Endothelial cell of umbilical vein (primary cell): ENCODE measurements around the gene DOP1B. TPM values are rescaled to one million over a fixed set of nuclear protein-coding genes. Genes with fewer than 3 reads are reported as not detected.

ENCODE experiments used
- BruUV-seq: library from RNA; stranded (reverse); fragments of 400-500 nt; replicated peaks from 2 replicates; lab custom pipeline; 2021; lab: Mats Ljungman, UMichigan
- CTCF ChIA-PET: fragments of 300-600, 350-600 bp; sonication (Branson Sonifier 250); formaldehyde crosslinking; loops from one replicate; lab custom pipeline; 2021; ENCODE audit warnings: antibody characterized with exemption, inconsistent platforms; lab: Charles Lee
- POLR2A ChIA-PET: fragments of 300-600, 350-600 bp; sonication (Branson Sonifier 250); formaldehyde crosslinking; loops from one replicate; lab custom pipeline; 2021; ENCODE audit warnings: antibody characterized with exemption, inconsistent platforms; lab: Charles Lee
- DNase-seq: peaks from one replicate; pipeline ENCODE4 v3.0.0-alpha.2; 2011; ENCODE audit warnings: low read depth, low spot score
- FAIRE-seq: peaks from 2 replicates; lab custom pipeline; 2011; peaks lifted over from hg19 to GRCh38; lab: Jason Lieb, UNC
- H2AFZ ChIP-seq: 2 replicates; pipeline ENCODE4 v1.6.0; 2012; ENCODE audit warnings: low read depth, low read length, control low read depth, inconsistent platforms
- H3K27ac ChIP-seq: 2 replicates; pipeline ENCODE4 v1.5.1; 2011; ENCODE audit warnings: low read depth, mild to moderate bottlenecking, control low read depth, low read length, moderate library complexity; ENCODE audit not compliant: insufficient read depth
- H3K27me3 ChIP-seq, 2 experiments: 2 replicates each; pipeline versions ENCODE4 v1.6.0 to v1.6.1; 2011; ENCODE audit warnings: low read length in 2 of 2, mixed read lengths in 1 of 2; ENCODE audit not compliant: control insufficient read depth in 2 of 2, insufficient read depth in 2 of 2
- H3K36me3 ChIP-seq, 2 experiments: 2 replicates in 1 of 2; 3 replicates in 1 of 2; pipeline ENCODE4 v1.5.1; 2011; ENCODE audit warnings: low read length in 2 of 2, mild to moderate bottlenecking in 1 of 2, moderate library complexity in 1 of 2; ENCODE audit not compliant: control insufficient read depth in 2 of 2, insufficient read depth in 2 of 2; ENCODE audit errors: extremely low read depth in 1 of 2
- H3K4me1 ChIP-seq: 3 replicates; pipeline ENCODE4 v1.5.1; 2011; ENCODE audit warnings: mild to moderate bottlenecking, low read length; ENCODE audit not compliant: control insufficient read depth, insufficient read depth; ENCODE audit errors: extremely low read depth
- H3K4me2 ChIP-seq: 2 replicates; pipeline ENCODE4 v1.6.1; 2011; ENCODE audit warnings: low read length, control low read depth, mixed read lengths; ENCODE audit not compliant: insufficient read depth
- H3K4me3 ChIP-seq, 3 experiments: fragments of 200-600 bp in 1 of 3; sonication (generic), shearing (Covaris generic) in 1 of 3; replicated peaks in 1 of 3; 2 replicates each; pipeline ENCODE4 v1.5.1; 2011 to 2016; ENCODE audit warnings: control low read depth in 3 of 3, low read length in 3 of 3, mild to moderate bottlenecking in 2 of 3, inconsistent platforms in 1 of 3, low read depth in 1 of 3, moderate library complexity in 1 of 3; ENCODE audit not compliant: insufficient read depth in 1 of 3
- H3K79me2 ChIP-seq: 2 replicates; pipeline ENCODE4 v1.6.0; 2012; ENCODE audit warnings: low read length, inconsistent platforms; ENCODE audit not compliant: control insufficient read depth, insufficient read depth
- H3K9ac ChIP-seq: replicated peaks from 2 replicates; pipeline ENCODE3; 2011; ENCODE audit warnings: low read length, control low read depth; ENCODE audit not compliant: insufficient read depth; ENCODE audit errors: extremely low read depth
- H3K9me1 ChIP-seq: replicated peaks from 3 replicates; pipeline ENCODE4 v1.6.0; 2011; ENCODE audit warnings: mild to moderate bottlenecking, low read length; ENCODE audit not compliant: control insufficient read depth, insufficient read depth; ENCODE audit errors: extremely low read depth
- H3K9me3 ChIP-seq: replicated peaks from 2 replicates; pipeline ENCODE4 v1.5.1; 2012; ENCODE audit warnings: low read length, inconsistent platforms; ENCODE audit not compliant: control insufficient read depth, insufficient read depth
- H4K20me1 ChIP-seq: replicated peaks from 2 replicates; pipeline ENCODE3; 2011; ENCODE audit warnings: mild to moderate bottlenecking, low read length; ENCODE audit not compliant: control insufficient read depth, insufficient read depth; ENCODE audit errors: extremely low read depth
- EZH2 ChIP-seq: IDR thresholded peaks from 2 replicates; pipeline ENCODE4 v1.6.1; 2012; ENCODE audit warnings: borderline replicate concordance, low read depth, mild to moderate bottlenecking, moderate library complexity, low read length, inconsistent platforms; ENCODE audit not compliant: severe bottlenecking
- FOS ChIP-seq: IDR thresholded peaks from 2 replicates; pipeline ENCODE4 v1.6.1; 2011; ENCODE audit warnings: mild to moderate bottlenecking, low read length, moderate library complexity, borderline replicate concordance; ENCODE audit not compliant: insufficient read depth
- GATA2 ChIP-seq: IDR thresholded peaks from 2 replicates; pipeline ENCODE4 v1.7.0; 2011; ENCODE audit warnings: low read depth, mild to moderate bottlenecking, moderate library complexity, mixed read lengths, low read length; ENCODE audit not compliant: insufficient read length, insufficient read depth
- JUN ChIP-seq: IDR thresholded peaks from 2 replicates; pipeline ENCODE4 v1.6.1; 2011; ENCODE audit warnings: borderline replicate concordance, low read depth; ENCODE audit not compliant: insufficient read length, insufficient read depth
- MYC ChIP-seq: IDR thresholded peaks from one replicate; pipeline ENCODE4 v1.6.1; 2011; ENCODE audit warnings: mild to moderate bottlenecking, low read depth, low read length
- POLR2A ChIP-seq: IDR thresholded peaks from 2 replicates; pipeline ENCODE4 v1.6.1; 2012; ENCODE audit warnings: low read depth, mild to moderate bottlenecking, control low read depth, low read length
- POLR2AphosphoS5 ChIP-seq: IDR thresholded peaks from 2 replicates; pipeline ENCODE4 v1.6.1; 2012; ENCODE audit warnings: low read depth, mild to moderate bottlenecking, control low read depth, low read length, moderate library complexity; ENCODE audit not compliant: insufficient read depth
- dilution Hi-C: fragments of 300-500 bp; cut with MboI; formaldehyde crosslinking; loops from one replicate; pipeline ENCODE4 v1.15.0; 2019; ENCODE audit warnings: low sequenced_read_pairs; ENCODE audit not compliant: extremely low pct_ligation_motif_present
- intact Hi-C: fragments of 100-400 bp; cut with micrococcal nuclease; formaldehyde crosslinking; loops from one replicate; pipeline ENCODE4 v1.10.0; 2022
- polyA plus RNA-seq, 4 experiments: library from polyadenylated mRNA; depleted of rRNA in 3 of 4; stranded (reverse) in 3 of 4; unstranded in 1 of 4; fragments of >200 nt; gene quantifications; 2 replicates each; pipeline versions ENCODE4 v1.2.1 to v1.2.3, GENCODE V29; 2011 to 2012; ENCODE audit warnings: missing spikeins in 1 of 4
- total RNA-seq: library from RNA; stranded (reverse); gene quantifications from 2 replicates; pipeline ENCODE4 v1.2.3, GENCODE V29; 2021
- TF ChIP-seq, protein P1 (sequence below), 2 donors: IDR thresholded peaks; 1 replicate in 1 of 2; 2 replicates in 1 of 2; pipeline ENCODE4 v1.5.1; 2011; ENCODE audit warnings: low read length in 2 of 2, mild to moderate bottlenecking in 2 of 2, moderate library complexity in 2 of 2, control low read depth in 1 of 2, inconsistent platforms in 1 of 2, low read depth in 1 of 2; ENCODE audit not compliant: insufficient read depth in 1 of 2; ENCODE audit errors: extremely low read depth in 1 of 2
- TF ChIP-seq, protein P2 (sequence below): IDR thresholded peaks from 2 replicates; pipeline ENCODE4 v1.6.1; 2011; ENCODE audit not compliant: insufficient read depth, insufficient read length

DOP1B gene
- total and polyA plus RNA-seq, 2 donors (not counting 3 experiments of a cell fraction or from before 2014, with no cell fraction given): 3.7 to 9.9 TPM

- no peaks in the 10 kb centered on the region for H3K79me2 ChIP-seq
- POLR2A ChIA-PET: no interaction called here
- DNase-seq (no peak), FAIRE-seq (no peak)
- TF ChIP-seq POLR2AphosphoS5: no peak
- no peak for TF ChIP-seq EZH2
- TF ChIP-seq MYC: no peak
- no peak for TF ChIP-seq GATA2
- TF ChIP-seq JUN: no peak
- TF ChIP-seq, protein P1, sequence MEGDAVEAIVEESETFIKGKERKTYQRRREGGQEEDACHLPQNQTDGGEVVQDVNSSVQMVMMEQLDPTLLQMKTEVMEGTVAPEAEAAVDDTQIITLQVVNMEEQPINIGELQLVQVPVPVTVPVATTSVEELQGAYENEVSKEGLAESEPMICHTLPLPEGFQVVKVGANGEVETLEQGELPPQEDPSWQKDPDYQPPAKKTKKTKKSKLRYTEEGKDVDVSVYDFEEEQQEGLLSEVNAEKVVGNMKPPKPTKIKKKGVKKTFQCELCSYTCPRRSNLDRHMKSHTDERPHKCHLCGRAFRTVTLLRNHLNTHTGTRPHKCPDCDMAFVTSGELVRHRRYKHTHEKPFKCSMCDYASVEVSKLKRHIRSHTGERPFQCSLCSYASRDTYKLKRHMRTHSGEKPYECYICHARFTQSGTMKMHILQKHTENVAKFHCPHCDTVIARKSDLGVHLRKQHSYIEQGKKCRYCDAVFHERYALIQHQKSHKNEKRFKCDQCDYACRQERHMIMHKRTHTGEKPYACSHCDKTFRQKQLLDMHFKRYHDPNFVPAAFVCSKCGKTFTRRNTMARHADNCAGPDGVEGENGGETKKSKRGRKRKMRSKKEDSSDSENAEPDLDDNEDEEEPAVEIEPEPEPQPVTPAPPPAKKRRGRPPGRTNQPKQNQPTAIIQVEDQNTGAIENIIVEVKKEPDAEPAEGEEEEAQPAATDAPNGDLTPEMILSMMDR (IDR thresholded peaks at IDR 0.05; ENCODE audit: extremely low read depth in 1 of 2, insufficient read depth in 1 of 2, low read depth in 1 of 2, low read length in 2 of 2): no peak
- no peak for TF ChIP-seq POLR2A
- TF ChIP-seq FOS: no peak
- TF ChIP-seq, protein P2, sequence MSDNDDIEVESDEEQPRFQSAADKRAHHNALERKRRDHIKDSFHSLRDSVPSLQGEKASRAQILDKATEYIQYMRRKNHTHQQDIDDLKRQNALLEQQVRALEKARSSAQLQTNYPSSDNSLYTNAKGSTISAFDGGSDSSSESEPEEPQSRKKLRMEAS: no peak
- no peak overlapping the region for H2AFZ ChIP-seq
- no peaks in the 10 kb centered on the region for H3K27me3 ChIP-seq
- no TSS peak for BruUV-seq
- no peaks in the 10 kb centered on the region for H4K20me1 ChIP-seq
- CTCF ChIA-PET: interaction anchor here (0.5 kb wide), 1 partner anchor 8 kb away, joined by 3 read pairs; no protein-coding TSS in a partner anchor
- H3K4me1 ChIP-seq: no peaks in the 10 kb centered on the region
- H3K27ac ChIP-seq: no peak overlapping the region
- intact Hi-C loops: no loop called here
- H3K9me3 ChIP-seq: no peaks in the 10 kb centered on the region
- H3K4me3 ChIP-seq: no peak overlapping the region
- H3K4me2 ChIP-seq: no peak overlapping the region
- dilution Hi-C loops: no loop called here
- no peaks in the 10 kb centered on the region for H3K9me1 ChIP-seq
- H3K9ac ChIP-seq: no peak overlapping the region
- no peaks in the 10 kb centered on the region for H3K36me3 ChIP-seq
These were observed 43.5 kb downstream of the DOP1B start for GRCh38 chr21:36200081-36200561.
